Transverse colon (tissue), 4 donors: Measurements from ENCODE around the gene ADGRF4.

Experiments
- CTCF ChIP-seq, 5 experiments: fragments of 200-600 bp in 3 of 5; fragments of 450-650 bp in 2 of 5; sonication (generic) in 3 of 5; IDR thresholded peaks; 1 replicate in 2 of 5; 2 replicates in 3 of 5; pipeline ENCODE4 v1.5.1; 2016 to 2017; ENCODE audit warnings: antibody characterized with exemption in 5 of 5, inconsistent platforms in 3 of 5, mild to moderate bottlenecking in 2 of 5, moderate library complexity in 1 of 5
- EP300 ChIP-seq: sonication (generic); formaldehyde crosslinking; IDR thresholded peaks from one replicate; pipeline ENCODE4 v1.6.1; 2017; ENCODE audit warnings: antibody characterized with exemption, low read depth
- POLR2A ChIP-seq: fragments of 450-650 bp; IDR thresholded peaks from one replicate; pipeline ENCODE4 v1.6.1; 2016; ENCODE audit warnings: antibody characterized with exemption, mild to moderate bottlenecking, moderate library complexity
- POLR2AphosphoS5 ChIP-seq, 3 donors: sonication (generic); formaldehyde crosslinking; IDR thresholded peaks; one replicate each; pipeline ENCODE4 v1.6.1; 2016; ENCODE audit warnings: antibody characterized with exemption in 3 of 3

- TF ChIP-seq CTCF (IDR thresholded peaks at IDR 0.05) = no peak
- TF ChIP-seq POLR2AphosphoS5 (IDR thresholded peaks at IDR 0.05) = no peak
- no peak for TF ChIP-seq POLR2A
- no peak for TF ChIP-seq EP300
These were observed 20.2 kb downstream of the ADGRF4 start for GRCh38 chr6:47718571-47718970.
